ENCODE results near the gene LRRN2.

The LRRN2 gene

GRCh38 chr1:204705493-204705811 is 19.9 kb upstream of the LRRN2 start:
- TF ChIP-seq RAD21 (IDR thresholded peaks at IDR 0.05; ENCODE audit: low read depth): no peak

- no peak for TF ChIP-seq YY1 (IDR thresholded peaks at IDR 0.05; ENCODE audit: low read depth)
- no peak for TF ChIP-seq EGR1 (IDR thresholded peaks at IDR 0.05)
- no peak for TF ChIP-seq USF1 (IDR thresholded peaks at IDR 0.05)
- no peak for TF ChIP-seq RAD21 (IDR thresholded peaks at IDR 0.05; ENCODE audit: low read depth)
- no peak for TF ChIP-seq NFIC (IDR thresholded peaks at IDR 0.05)
- no peak for TF ChIP-seq FOXM1 (IDR thresholded peaks at IDR 0.05; ENCODE audit: borderline replicate concordance, low read depth)
- TF ChIP-seq TCF12 (IDR thresholded peaks at IDR 0.05; ENCODE audit: low read depth): no peak
- no peak for TF ChIP-seq TAF1 (IDR thresholded peaks at IDR 0.05; ENCODE audit: low read depth)
- TF ChIP-seq TEAD4 (IDR thresholded peaks at IDR 0.05): no peak
- TF ChIP-seq MAX (IDR thresholded peaks at IDR 0.05): no peak
- TF ChIP-seq EP300 (IDR thresholded peaks at IDR 0.05; ENCODE audit: borderline replicate concordance): no peak
Observed at GRCh38 chr1:204704794-204705492, 19.4 kb upstream of the LRRN2 start.

DNA sequence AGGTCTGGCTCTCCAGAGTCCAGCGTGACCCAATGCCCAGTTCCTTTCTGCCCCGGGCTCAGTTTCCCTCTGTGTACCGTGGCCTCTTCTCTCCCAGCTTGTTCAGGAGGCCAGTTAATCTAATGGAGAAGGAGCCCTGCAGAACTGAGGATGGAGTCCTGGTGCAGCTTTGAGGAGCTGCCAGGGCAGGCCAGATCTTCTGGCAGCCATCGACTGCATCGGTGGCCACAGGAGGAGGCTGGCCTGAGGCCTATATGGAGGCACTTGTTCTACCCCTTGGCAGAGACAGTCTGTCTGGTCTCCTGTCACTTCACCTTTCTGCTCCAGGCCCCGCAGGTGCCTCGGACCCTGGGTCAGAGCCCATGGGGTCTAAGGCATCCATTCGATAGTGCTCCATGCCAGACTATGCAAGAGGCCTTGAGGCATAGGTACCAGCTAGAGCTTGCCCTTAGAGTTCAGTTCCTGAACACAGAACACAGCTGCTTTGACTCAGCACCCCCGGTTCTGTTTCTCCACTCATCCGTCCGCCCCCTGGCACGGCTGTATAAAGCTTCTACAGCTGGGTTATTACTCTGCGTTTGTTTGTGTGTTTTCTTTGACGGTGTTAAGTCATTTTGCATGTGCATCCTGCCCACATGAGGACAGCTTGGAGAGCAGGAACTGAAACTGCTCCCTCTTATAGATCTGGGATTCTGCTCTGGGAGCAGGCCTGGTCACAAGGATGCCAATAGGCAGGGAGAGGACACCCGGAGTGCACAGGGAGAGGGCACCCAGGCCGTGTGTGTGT is 18.5 kb upstream of the LRRN2 start:
- no peak for TF ChIP-seq TEAD4 (IDR thresholded peaks at IDR 0.05)
- no peak for TF ChIP-seq EP300 (IDR thresholded peaks at IDR 0.05; ENCODE audit: borderline replicate concordance)
- TF ChIP-seq USF1 (IDR thresholded peaks at IDR 0.05): no peak
- TF ChIP-seq FOXM1 (IDR thresholded peaks at IDR 0.05; ENCODE audit: borderline replicate concordance, low read depth): no peak
- no peak for TF ChIP-seq NFIC (IDR thresholded peaks at IDR 0.05)
- TF ChIP-seq, protein P1, sequence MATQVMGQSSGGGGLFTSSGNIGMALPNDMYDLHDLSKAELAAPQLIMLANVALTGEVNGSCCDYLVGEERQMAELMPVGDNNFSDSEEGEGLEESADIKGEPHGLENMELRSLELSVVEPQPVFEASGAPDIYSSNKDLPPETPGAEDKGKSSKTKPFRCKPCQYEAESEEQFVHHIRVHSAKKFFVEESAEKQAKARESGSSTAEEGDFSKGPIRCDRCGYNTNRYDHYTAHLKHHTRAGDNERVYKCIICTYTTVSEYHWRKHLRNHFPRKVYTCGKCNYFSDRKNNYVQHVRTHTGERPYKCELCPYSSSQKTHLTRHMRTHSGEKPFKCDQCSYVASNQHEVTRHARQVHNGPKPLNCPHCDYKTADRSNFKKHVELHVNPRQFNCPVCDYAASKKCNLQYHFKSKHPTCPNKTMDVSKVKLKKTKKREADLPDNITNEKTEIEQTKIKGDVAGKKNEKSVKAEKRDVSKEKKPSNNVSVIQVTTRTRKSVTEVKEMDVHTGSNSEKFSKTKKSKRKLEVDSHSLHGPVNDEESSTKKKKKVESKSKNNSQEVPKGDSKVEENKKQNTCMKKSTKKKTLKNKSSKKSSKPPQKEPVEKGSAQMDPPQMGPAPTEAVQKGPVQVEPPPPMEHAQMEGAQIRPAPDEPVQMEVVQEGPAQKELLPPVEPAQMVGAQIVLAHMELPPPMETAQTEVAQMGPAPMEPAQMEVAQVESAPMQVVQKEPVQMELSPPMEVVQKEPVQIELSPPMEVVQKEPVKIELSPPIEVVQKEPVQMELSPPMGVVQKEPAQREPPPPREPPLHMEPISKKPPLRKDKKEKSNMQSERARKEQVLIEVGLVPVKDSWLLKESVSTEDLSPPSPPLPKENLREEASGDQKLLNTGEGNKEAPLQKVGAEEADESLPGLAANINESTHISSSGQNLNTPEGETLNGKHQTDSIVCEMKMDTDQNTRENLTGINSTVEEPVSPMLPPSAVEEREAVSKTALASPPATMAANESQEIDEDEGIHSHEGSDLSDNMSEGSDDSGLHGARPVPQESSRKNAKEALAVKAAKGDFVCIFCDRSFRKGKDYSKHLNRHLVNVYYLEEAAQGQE (IDR thresholded peaks at IDR 0.05; ENCODE audit: low read depth): no peak
- TF ChIP-seq YY1 (IDR thresholded peaks at IDR 0.05; ENCODE audit: low read depth): no peak
- TF ChIP-seq TCF12 (IDR thresholded peaks at IDR 0.05; ENCODE audit: low read depth): no peak
- TF ChIP-seq CEBPB (IDR thresholded peaks at IDR 0.05): no peak
- no peak for TF ChIP-seq TAF1 (IDR thresholded peaks at IDR 0.05; ENCODE audit: low read depth)
- no peak for TF ChIP-seq EGR1 (IDR thresholded peaks at IDR 0.05)
- no peak for TF ChIP-seq RAD21 (IDR thresholded peaks at IDR 0.05; ENCODE audit: low read depth)

GRCh38 chr1:204703268-204703664 is 17.7 kb upstream of the LRRN2 start:
- TF ChIP-seq, protein P1 (IDR thresholded peaks at IDR 0.05; ENCODE audit: low read depth): no peak
- TF ChIP-seq FOXM1 (IDR thresholded peaks at IDR 0.05; ENCODE audit: borderline replicate concordance, low read depth) (no peak), TEAD4 (IDR thresholded peaks at IDR 0.05) (no peak), EP300 (IDR thresholded peaks at IDR 0.05; ENCODE audit: borderline replicate concordance) (no peak), RAD21 (IDR thresholded peaks at IDR 0.05; ENCODE audit: low read depth) (no peak), CEBPB (IDR thresholded peaks at IDR 0.05) (no peak), ZBTB7A (IDR thresholded peaks at IDR 0.05; ENCODE audit: low read depth) (no peak), MAX (IDR thresholded peaks at IDR 0.05) (no peak), NFIC (IDR thresholded peaks at IDR 0.05) (no peak), YY1 (IDR thresholded peaks at IDR 0.05; ENCODE audit: low read depth) (no peak), TCF12 (IDR thresholded peaks at IDR 0.05; ENCODE audit: low read depth) (no peak), USF1 (IDR thresholded peaks at IDR 0.05) (no peak), EGR1 (IDR thresholded peaks at IDR 0.05) (no peak), TAF1 (IDR thresholded peaks at IDR 0.05; ENCODE audit: low read depth) (no peak), CREB1 (IDR thresholded peaks at IDR 0.05; ENCODE audit: low read depth) (no peak)

- no peak for TF ChIP-seq TCF12 (IDR thresholded peaks at IDR 0.05; ENCODE audit: low read depth)
- no peak for TF ChIP-seq YY1 (IDR thresholded peaks at IDR 0.05; ENCODE audit: low read depth)
- TF ChIP-seq FOXM1 (IDR thresholded peaks at IDR 0.05; ENCODE audit: borderline replicate concordance, low read depth): no peak
- no peak for TF ChIP-seq MAX (IDR thresholded peaks at IDR 0.05)
- no peak for TF ChIP-seq USF1 (IDR thresholded peaks at IDR 0.05)
- TF ChIP-seq ZBTB7A (IDR thresholded peaks at IDR 0.05; ENCODE audit: low read depth): no peak
- TF ChIP-seq NFIC (IDR thresholded peaks at IDR 0.05): no peak
Observed at GRCh38 chr1:204702552-204703267, 17.2 kb upstream of the LRRN2 start.

Data from Ishikawa (cell line).